GM12878 (cell line): ENCODE measurements around the gene PFKFB2.
A peak's percentile ranks its signal among the peaks of the same experiment; 100 is the strongest.

ENCODE experiments used
- CREM ChIP-seq: IDR thresholded peaks from 2 replicates; pipeline ENCODE4 v1.6.1; 2014; ENCODE audit warnings: antibody characterized with exemption, low read depth
- CTCF ChIP-seq, 3 experiments: IDR thresholded peaks in 2 of 3; conservative IDR thresholded peaks in 1 of 3; 2 replicates each; pipeline ENCODE4 v1.5.1; 2011; ENCODE audit warnings: low read depth in 3 of 3, low read length in 3 of 3, mild to moderate bottlenecking in 3 of 3, control low read depth in 2 of 3, moderate library complexity in 2 of 3, inconsistent platforms in 1 of 3, mixed read lengths in 1 of 3; ENCODE audit not compliant: control insufficient read depth in 2 of 3, insufficient read depth in 1 of 3; ENCODE audit errors: extremely low read depth in 1 of 3
- EZH2 ChIP-seq: IDR thresholded peaks from 2 replicates; pipeline ENCODE4 v1.6.1; 2012; ENCODE audit warnings: low read depth, mild to moderate bottlenecking, control low read depth, inconsistent platforms, low read length, borderline replicate concordance; ENCODE audit not compliant: control insufficient read depth
- HDAC2 ChIP-seq: fragments of 200-600 bp; sonication (generic); IDR thresholded peaks from 2 replicates; pipeline ENCODE4 v1.6.1; 2017
- JUNB ChIP-seq: IDR thresholded peaks from 2 replicates; pipeline ENCODE4 v1.6.1; 2016; ENCODE audit warnings: antibody characterized with exemption, mild to moderate bottlenecking
- POLR2A ChIP-seq: IDR thresholded peaks from 2 replicates; pipeline ENCODE4 v1.6.1; 2011; ENCODE audit warnings: low read depth, mild to moderate bottlenecking, low read length
- RAD51 ChIP-seq: fragments of 450-650 bp; IDR thresholded peaks from 2 replicates; pipeline ENCODE4 v1.6.1; 2016; ENCODE audit warnings: moderate library complexity, mild to moderate bottlenecking, inconsistent platforms
- SP1 ChIP-seq: IDR thresholded peaks from one replicate; pipeline ENCODE4 v1.6.1; 2011; ENCODE audit warnings: low read depth, low read length
- SPI1 ChIP-seq: IDR thresholded peaks from 2 replicates; pipeline ENCODE4 v1.6.1; 2011; ENCODE audit warnings: low read depth, mild to moderate bottlenecking, low read length, moderate library complexity, borderline replicate concordance; ENCODE audit not compliant: insufficient read depth
- SRF ChIP-seq, 2 experiments: IDR thresholded peaks; 2 replicates each; pipeline ENCODE4 v1.6.1; 2011; ENCODE audit warnings: low read depth in 2 of 2, low read length in 2 of 2, mild to moderate bottlenecking in 1 of 2, moderate library complexity in 1 of 2
- ZNF274 ChIP-seq: IDR thresholded peaks from one replicate; pipeline ENCODE4 v1.8.0; 2011; ENCODE audit not compliant: insufficient read length, insufficient read depth

- TF ChIP-seq JUNB (no peak), CREM (no peak), SPI1 (no peak), RAD51 (no peak), HDAC2 (no peak), POLR2A (no peak), SP1 (no peak), SRF (IDR thresholded peaks at IDR 0.05; ENCODE audit: low read depth in 2 of 2, low read length in 2 of 2) (no peak), ZNF274 (no peak), EZH2 (no peak), CTCF (IDR thresholded peaks at IDR 0.05 in 2 of 3, conservative IDR thresholded peaks at IDR 0.05 in 1 of 3; ENCODE audit: control insufficient read depth in 2 of 3, extremely low read depth in 1 of 3, insufficient read depth in 1 of 3, low read depth in 3 of 3, low read length in 3 of 3) (peak; percentile 71 to 84 (median 71))
Measured at GRCh38 chr1:207049974-207050391, 3.1 kb upstream of the PFKFB2 start.
